K562 (cell line): ENCODE data around the gene MLN. TPM values are rescaled to one million over a fixed set of nuclear protein-coding genes. Genes with fewer than 3 reads are reported as not detected.

ENCODE experiments used
- ATAC-seq: fragments of 200-7000 bp; cut with Tn5 transposase; 3 replicates; pipeline ENCODE4 v1.9.1; 2020; ENCODE audit warnings: moderate library complexity
- BruUV-seq: library from RNA; stranded (reverse); fragments of 400-500 nt; replicated peaks from 2 replicates; lab custom pipeline; 2021; lab: Mats Ljungman, UMichigan
- CTCF ChIA-PET: fragments of 300-600 bp; formaldehyde crosslinking; extraction: SDS; loops from one replicate; lab custom pipeline; 2021; ENCODE audit warnings: low intra/inter-chr PET ratio; lab: Yijun Ruan, JAX
- POLR2A ChIA-PET: fragments of 300-600, 350-650 bp; sonication (Branson Sonifier 250); formaldehyde crosslinking; extraction: SDS; loops from one replicate; lab custom pipeline; 2021; ENCODE audit warnings: antibody characterized with exemption, inconsistent platforms; lab: Yijun Ruan, JAX
- DNase-seq, 4 experiments: peaks; one replicate each; pipeline versions ENCODE4 v3.0.0 to v3.0.0-alpha.2; 2011 to 2018; ENCODE audit warnings: low spot score in 3 of 4, mixed read lengths in 3 of 4; ENCODE audit errors: extremely low read depth in 1 of 4
- FAIRE-seq: peaks from 2 replicates; lab custom pipeline; 2011; peaks lifted over from hg19 to GRCh38; lab: Jason Lieb, UNC
- H2AFZ ChIP-seq: 2 replicates; pipeline ENCODE4 v1.6.0; 2011; ENCODE audit warnings: low read depth, low read length, control low read depth, inconsistent platforms
- H3K27ac ChIP-seq: fragments of 200-600 bp; 3 replicates; pipeline ENCODE4 v1.8.0; 2011; ENCODE audit warnings: low read depth, mild to moderate bottlenecking, control low read depth, inconsistent platforms, low read length, moderate library complexity, mixed read lengths; ENCODE audit errors: extremely low read depth
- H3K27me3 ChIP-seq, 2 experiments: fragments of 300-600 bp in 1 of 2; 2 replicates in 1 of 2; 3 replicates in 1 of 2; pipeline versions ENCODE4 v1.6.0 to v1.8.0; 2011; ENCODE audit warnings: inconsistent platforms in 2 of 2, low read length in 2 of 2, mild to moderate bottlenecking in 1 of 2, mixed read lengths in 1 of 2, moderate library complexity in 1 of 2; ENCODE audit not compliant: control insufficient read depth in 2 of 2, insufficient read depth in 2 of 2
- H3K36me3 ChIP-seq: fragments of 300-600 bp; 3 replicates; pipeline ENCODE4 v1.8.0; 2011; ENCODE audit warnings: mild to moderate bottlenecking, low read length, inconsistent platforms; ENCODE audit not compliant: control insufficient read depth, insufficient read depth
- H3K4me1 ChIP-seq, 2 experiments: fragments of 200-600 bp in 1 of 2; replicated peaks in 1 of 2; 2 replicates in 1 of 2; 3 replicates in 1 of 2; pipeline versions ENCODE4 v1.5.1 to v1.8.0; 2011; ENCODE audit warnings: inconsistent platforms in 2 of 2, low read length in 2 of 2, mild to moderate bottlenecking in 1 of 2, mixed read lengths in 1 of 2, moderate library complexity in 1 of 2; ENCODE audit not compliant: control insufficient read depth in 2 of 2, insufficient read depth in 2 of 2
- H3K4me2 ChIP-seq: 2 replicates; pipeline ENCODE4 v1.6.1; 2011; ENCODE audit warnings: low read length, control low read depth, inconsistent platforms, mixed read lengths; ENCODE audit not compliant: insufficient read depth
- H3K4me3 ChIP-seq: fragments of 200-600 bp; sonication (generic), shearing (Covaris generic); 2 replicates; pipeline ENCODE4 v1.5.1; 2016; ENCODE audit warnings: control low read depth, inconsistent platforms
- H3K79me2 ChIP-seq: fragments of 200-600 bp; 3 replicates; pipeline ENCODE4 v1.8.0; 2011; ENCODE audit warnings: low read length, inconsistent platforms; ENCODE audit not compliant: control insufficient read depth, insufficient read depth
- H3K9ac ChIP-seq, 2 experiments: 2 replicates each; pipeline versions ENCODE4 v1.6.0 to v1.6.1; 2011; ENCODE audit warnings: low read depth in 2 of 2, low read length in 2 of 2, control low read depth in 1 of 2, inconsistent platforms in 1 of 2, mild to moderate bottlenecking in 1 of 2, mixed read lengths in 1 of 2; ENCODE audit not compliant: insufficient read depth in 1 of 2
- H3K9me1 ChIP-seq: one replicate; pipeline ENCODE4 v1.6.0; 2011; ENCODE audit warnings: inconsistent platforms, mild to moderate bottlenecking, low read length, moderate library complexity; ENCODE audit not compliant: control insufficient read depth, insufficient read depth
- H3K9me3 ChIP-seq: replicated peaks from 2 replicates; pipeline ENCODE4 v1.5.1; 2011; ENCODE audit warnings: low read depth, low read length, inconsistent platforms; ENCODE audit not compliant: control insufficient read depth, insufficient read depth
- H4K20me1 ChIP-seq: replicated peaks from 2 replicates; pipeline ENCODE4 v1.6.1; 2011; ENCODE audit warnings: low read length, inconsistent platforms, mixed read lengths; ENCODE audit not compliant: control insufficient read depth, insufficient read depth
- BCOR ChIP-seq: fragments of 450-650 bp; IDR thresholded peaks from 2 replicates; pipeline ENCODE4 v1.6.1; 2016
- CREBBP ChIP-seq: IDR thresholded peaks from one replicate; pipeline ENCODE4 v1.6.1; 2012; ENCODE audit warnings: low read depth, mild to moderate bottlenecking, control low read depth, inconsistent platforms, low read length
- E2F5 ChIP-seq: sonication (generic); formaldehyde crosslinking; IDR thresholded peaks from 2 replicates; pipeline ENCODE4 v1.8.0; 2022; ENCODE audit warnings: mild to moderate bottlenecking, missing genetic modification reagents
- ELF2 ChIP-seq: fragments of 250-450 bp; sonication (Bioruptor Pico); IDR thresholded peaks from 2 replicates; pipeline ENCODE4 v1.5.0; 2021; ENCODE audit warnings: mild to moderate bottlenecking
- PREB ChIP-seq: sonication (generic); formaldehyde crosslinking; IDR thresholded peaks from 2 replicates; pipeline ENCODE4 v1.8.1; 2023; ENCODE audit warnings: mild to moderate bottlenecking, missing genetic modification reagents
- RBM25 ChIP-seq: fragments of 200-400 bp; formaldehyde crosslinking; IDR thresholded peaks from 2 replicates; pipeline ENCODE4 v1.6.1; 2018; ENCODE audit warnings: low read length, low read depth, moderate library complexity; ENCODE audit not compliant: severe bottlenecking
- THRB ChIP-seq: fragments of 450-650 bp; formaldehyde crosslinking; conservative IDR thresholded peaks from 2 replicates; pipeline ENCODE4 v1.4.0; 2022; ENCODE audit warnings: mild to moderate bottlenecking, missing genetic modification characterization
- ZNF830 ChIP-seq: fragments of 250-450 bp; sonication (Bioruptor Pico); IDR thresholded peaks from 2 replicates; pipeline ENCODE4 v1.5.0; 2021; ENCODE audit warnings: mild to moderate bottlenecking
- ZSCAN29 ChIP-seq: fragments of 450-650 bp; IDR thresholded peaks from 2 replicates; pipeline ENCODE4 v1.6.1; 2017
- WGBS: fragments of 100-300 bp; shearing (Covaris generic); methylation state at CpG from one replicate; pipeline ENCODE4 v1.1.6; 2016; ENCODE audit warnings: low coverage, mixed read lengths; ENCODE audit not compliant: insufficient coverage; ENCODE audit errors: missing lambda C conversion rate; 5-methylcytosine and 5-hydroxymethylcytosine counted together
- in situ Hi-C: fragments of 300-500 bp; cut with MboI; formaldehyde crosslinking; loops from 4 replicates; pipeline ENCODE4 v1.15.0; 2018; ENCODE audit warnings: inconsistent platforms, mixed read lengths
- intact Hi-C: fragments of 100-400 bp; cut with micrococcal nuclease; formaldehyde crosslinking; loops from 2 replicates; pipeline ENCODE4 v1.14.2; 2022
- polyA plus RNA-seq, 8 experiments: library from polyadenylated mRNA; depleted of rRNA in 4 of 8; stranded (reverse) in 5 of 8; unstranded in 3 of 8; fragments of >200 nt; fragmentation: Nextera tagmentation in 2 of 8; fragmentation: Illumina TruSeq in 1 of 8; extraction: Ambion mirVana in 2 of 8; extraction: Trizol in 1 of 8; gene quantifications; 2 replicates each; pipeline versions ENCODE4 v1.2.1 to v1.2.3, GENCODE V29; 2011 to 2014; ENCODE audit warnings: inconsistent platforms in 1 of 8, missing spikeins in 1 of 8
- total RNA-seq, 7 experiments: library from RNA; depleted of rRNA in 6 of 7; stranded (reverse); fragments of >200 nt in 6 of 7; fragmentation: Illumina TruSeq in 2 of 7; extraction: Trizol in 2 of 7; gene quantifications; 2 replicates each; pipeline versions ENCODE4 v1.2.1 to v1.2.3, GENCODE V29; 2011 to 2021; ENCODE audit warnings: low replicate concordance in 1 of 7
- TF ChIP-seq, protein P1 (sequence below): fragments of 250-450 bp; sonication (Bioruptor Pico); IDR thresholded peaks from 2 replicates; pipeline ENCODE4 v1.8.0; 2022; ENCODE audit warnings: inconsistent platforms

Gene MLN
- total and polyA plus RNA-seq, 9 of the 15 experiments (the other 6 are each of a cell fraction or from before 2014, with no cell fraction given) = not detected

GRCh38 chr6:33752646-33753015 lies 51.2 kb downstream of the MLN start:
- TF ChIP-seq ZSCAN29 = no peak
- no peak for TF ChIP-seq THRB
- peak; percentile 57; the same call in 1 of the 2 replicates for TF ChIP-seq BCOR
- TF ChIP-seq ZNF830 = no peak
- TF ChIP-seq RBM25 = peak; percentile 83
- TF ChIP-seq PREB (CRISPR knock-in tag) = no peak
- TF ChIP-seq ELF2 = no peak
- TF ChIP-seq E2F5 = no peak
- TF ChIP-seq CREBBP = no peak
- TF ChIP-seq, protein P1, sequence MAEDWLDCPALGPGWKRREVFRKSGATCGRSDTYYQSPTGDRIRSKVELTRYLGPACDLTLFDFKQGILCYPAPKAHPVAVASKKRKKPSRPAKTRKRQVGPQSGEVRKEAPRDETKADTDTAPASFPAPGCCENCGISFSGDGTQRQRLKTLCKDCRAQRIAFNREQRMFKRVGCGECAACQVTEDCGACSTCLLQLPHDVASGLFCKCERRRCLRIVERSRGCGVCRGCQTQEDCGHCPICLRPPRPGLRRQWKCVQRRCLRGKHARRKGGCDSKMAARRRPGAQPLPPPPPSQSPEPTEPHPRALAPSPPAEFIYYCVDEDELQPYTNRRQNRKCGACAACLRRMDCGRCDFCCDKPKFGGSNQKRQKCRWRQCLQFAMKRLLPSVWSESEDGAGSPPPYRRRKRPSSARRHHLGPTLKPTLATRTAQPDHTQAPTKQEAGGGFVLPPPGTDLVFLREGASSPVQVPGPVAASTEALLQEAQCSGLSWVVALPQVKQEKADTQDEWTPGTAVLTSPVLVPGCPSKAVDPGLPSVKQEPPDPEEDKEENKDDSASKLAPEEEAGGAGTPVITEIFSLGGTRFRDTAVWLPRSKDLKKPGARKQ (CRISPR knock-in tag) = no peak
- H3K9me3 ChIP-seq = no peaks in the 10 kb centered on the region
- H3K27ac ChIP-seq = no peak overlapping the region
- H3K9me1 ChIP-seq = peaks cover 3% of the 10 kb centered on the region
- H4K20me1 ChIP-seq = peaks cover 2% of the 10 kb centered on the region; the same call in 1 of the 2 replicates
- peaks cover 37 to 69% of the 10 kb centered on the region in 2 experiments for H3K27me3 ChIP-seq
- no peak overlapping the region for H3K4me2 ChIP-seq
- ATAC-seq (no peak), DNase-seq (no peak), FAIRE-seq (no peak)
- peaks cover 0 to 10% of the 10 kb centered on the region in 2 experiments; a peak in 2 of 5 replicates for H3K4me1 ChIP-seq
- POLR2A ChIA-PET = no interaction called here
- intact Hi-C loops = no loop called here
- CTCF ChIA-PET = no interaction called here
- in situ Hi-C loops = no loop called here
- no peaks in the 10 kb centered on the region for H3K79me2 ChIP-seq
- 7% methylated on average over 1 of the region's 1 CpG for WGBS
- no peaks in the 10 kb centered on the region for H3K36me3 ChIP-seq
- H2AFZ ChIP-seq = no peak overlapping the region
- no peak overlapping the region for H3K4me3 ChIP-seq
- no peak overlapping the region for H3K9ac ChIP-seq
- BruUV-seq = no TSS peak
